ENCODE measurements around the gene MRPL43.
"Not testable (repeated sequence)": the region's sequence is repeated elsewhere in the genome, so short reads cannot be mapped to it uniquely, and the experiment has no call there.

Gene MRPL43

GRCh38 chr10:100982916-100983830, 4.1 kb downstream of the MRPL43 start:
- no peak for DNase-seq (ENCODE audit: low spot score)

- no peak for DNase-seq (ENCODE audit: low spot score)
Measured at GRCh38 chr10:100981178-100981772, 6.0 kb downstream of the MRPL43 start.

GRCh38 chr10:100980711-100981110, 6.6 kb downstream of the MRPL43 start:
- DNase-seq (ENCODE audit: low spot score) = no peak

- no peak for DNase-seq (ENCODE audit: low spot score)
Measured at GRCh38 chr10:100980311-100980710, 7.0 kb downstream of the MRPL43 start.

GRCh38 chr10:100979791-100980272, 7.5 kb downstream of the MRPL43 start:
- DNase-seq (ENCODE audit: low spot score) = no peak

- no peak for DNase-seq (ENCODE audit: low spot score)
Measured at GRCh38 chr10:100978901-100979195, 8.4 kb downstream of the MRPL43 start.

GRCh38 chr10:100978121-100978900, 9.0 kb downstream of the MRPL43 start:
- no peak for DNase-seq (ENCODE audit: low spot score)

- no peak for DNase-seq (ENCODE audit: low spot score)
Measured at GRCh38 chr10:100977436-100977835, 9.9 kb downstream of the MRPL43 start.

GRCh38 chr10:100976906-100977305, 10.4 kb downstream of the MRPL43 start:
- DNase-seq (ENCODE audit: low spot score) = no peak

- DNase-seq (ENCODE audit: low spot score) = not testable (repeated sequence)
Measured at GRCh38 chr10:100975397-100975796, 11.9 kb downstream of the MRPL43 start.

- DNase-seq (ENCODE audit: low spot score) = no peak
Measured at GRCh38 chr10:100972904-100973535, 14.3 kb downstream of the MRPL43 start.

- no peak for DNase-seq (ENCODE audit: low spot score)
Measured at GRCh38 chr10:100972115-100972903, 15.0 kb downstream of the MRPL43 start.

- no peak for DNase-seq (ENCODE audit: low spot score)
Measured at GRCh38 chr10:100970914-100971811, 16.1 kb downstream of the MRPL43 start.

GRCh38 chr10:100970076-100970913, 17.0 kb downstream of the MRPL43 start:
- peak; percentile 38 for DNase-seq (ENCODE audit: low spot score)

- DNase-seq (ENCODE audit: low spot score) = peak; percentile 87
Measured at GRCh38 chr10:100969187-100970075, 17.9 kb downstream of the MRPL43 start, which contains the start of gene SEMA4G. SEMA4G (plus strand) TSS chr10:100969504; CDS start chr10:100972913, 3,409 bp downstream.

- no peak for DNase-seq (ENCODE audit: low spot score)
Measured at GRCh38 chr10:100968863-100969186, 18.5 kb downstream of the MRPL43 start.

- no peak for DNase-seq (ENCODE audit: low spot score)
Measured at GRCh38 chr10:100968062-100968736, 19.1 kb downstream of the MRPL43 start.

- no peak for DNase-seq (ENCODE audit: low spot score)
Measured at GRCh38 chr10:100967332-100967731, 20.0 kb downstream of the MRPL43 start.
